SK-N-MC (cell line): ENCODE measurements around the gene ARMC8.

ENCODE experiments used
- DNase-seq: peaks from one replicate; pipeline ENCODE4 v3.0.0-alpha.2; 2011; ENCODE audit warnings: low read depth, low spot score
- H3K27ac ChIP-seq: fragments of 200-600 bp; sonication (generic); 2 replicates; pipeline ENCODE4 v1.5.1; 2016; ENCODE audit warnings: mixed run types
- H3K36me3 ChIP-seq: fragments of 200-600 bp; sonication (generic); 2 replicates; pipeline ENCODE4 v1.6.1; 2017; ENCODE audit warnings: antibody characterized with exemption, low read length, mixed read lengths; ENCODE audit not compliant: insufficient read depth
- H3K4me3 ChIP-seq: fragments of 200-600 bp; sonication (generic); 2 replicates; pipeline ENCODE4 v1.5.1; 2016
- H3K9ac ChIP-seq: fragments of 200-600 bp; sonication (generic); 2 replicates; pipeline ENCODE4 v1.8.0; 2017; ENCODE audit warnings: mixed run types, mixed read lengths; ENCODE audit not compliant: insufficient read length
- H3K9me3 ChIP-seq: fragments of 200-600 bp; sonication (generic); 2 replicates; pipeline ENCODE4 v1.6.1; 2017; ENCODE audit warnings: low read depth, mild to moderate bottlenecking, antibody characterized with exemption, low read length, moderate library complexity, mixed read lengths
- EZH2 ChIP-seq: fragments of 200-600 bp; sonication (generic); IDR thresholded peaks from one replicate; pipeline ENCODE4 v1.6.1; 2017; ENCODE audit warnings: antibody characterized with exemption
- FOXP2 ChIP-seq: optimal IDR thresholded peaks from 2 replicates; pipeline ENCODE3; 2011; ENCODE audit warnings: mild to moderate bottlenecking, moderate library complexity; ENCODE audit not compliant: insufficient read depth; ENCODE audit errors: extremely low read length, control extremely low read depth
- POLR2AphosphoS5 ChIP-seq: IDR thresholded peaks from 2 replicates; pipeline ENCODE4 v1.6.1; 2012; ENCODE audit warnings: mild to moderate bottlenecking, low read depth, low read length, borderline replicate concordance

Gene ARMC8

GRCh38 chr3:138289701-138290100, 102.6 kb downstream of the ARMC8 start:
- DNase-seq = no peak
- Histone ChIP-seq H3K4me3 (no peak overlapping the region), H3K9me3 (no peaks in the 10 kb centered on the region), H3K9ac (no peak overlapping the region), H3K27ac (no peak overlapping the region), H3K36me3 (peaks cover 75% of the 10 kb centered on the region)
- no peak for TF ChIP-seq EZH2
- no peak for TF ChIP-seq FOXP2
- TF ChIP-seq POLR2AphosphoS5 = no peak

GRCh38 chr3:138296639-138297038, 109.5 kb downstream of the ARMC8 start:
- Histone ChIP-seq H3K36me3 (peaks cover 36% of the 10 kb centered on the region), H3K9me3 (no peaks in the 10 kb centered on the region), H3K4me3 (no peak overlapping the region), H3K27ac (no peak overlapping the region), H3K9ac (no peak overlapping the region)
- DNase-seq = no peak
- TF ChIP-seq FOXP2 = no peak
- no peak for TF ChIP-seq POLR2AphosphoS5
- TF ChIP-seq EZH2 = no peak

DNA sequence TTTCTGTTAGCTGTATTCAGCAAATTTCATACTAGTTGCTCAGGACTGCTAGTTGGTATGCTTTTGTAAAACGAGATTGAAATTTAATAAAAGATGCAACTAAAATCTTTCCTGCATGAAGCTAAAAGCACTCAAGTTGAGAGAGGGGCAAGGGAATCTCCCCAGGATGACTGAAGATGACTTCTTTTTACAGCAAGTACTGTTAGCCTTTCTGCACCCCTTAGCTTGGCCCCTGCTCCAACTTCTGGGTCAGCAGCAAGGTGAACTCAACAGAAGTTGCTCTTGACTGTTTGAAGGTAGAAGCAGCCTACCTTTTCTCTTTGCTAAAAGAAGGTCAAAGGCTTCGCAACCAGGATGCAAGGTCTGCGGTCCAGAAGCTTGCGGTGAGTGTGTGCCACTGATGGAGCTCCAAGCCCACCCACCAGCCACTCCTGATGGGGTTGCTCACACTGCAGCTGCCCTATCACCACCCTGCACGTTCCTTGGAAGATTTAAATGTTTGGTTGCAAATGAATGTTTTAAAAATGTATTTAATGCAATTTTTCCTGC, 110.0 kb downstream of the ARMC8 start:
- Histone ChIP-seq H3K9ac (no peak overlapping the region), H3K9me3 (no peaks in the 10 kb centered on the region), H3K4me3 (no peak overlapping the region), H3K27ac (no peak overlapping the region), H3K36me3 (peaks cover 36% of the 10 kb centered on the region)
- no peak for DNase-seq
- TF ChIP-seq POLR2AphosphoS5 (no peak), FOXP2 (no peak), EZH2 (no peak)

GRCh38 chr3:138297876-138298275, 110.8 kb downstream of the ARMC8 start:
- TF ChIP-seq POLR2AphosphoS5 (no peak), FOXP2 (no peak), EZH2 (no peak)
- no peak for DNase-seq
- Histone ChIP-seq H3K27ac (no peak overlapping the region), H3K9me3 (no peaks in the 10 kb centered on the region), H3K36me3 (peaks cover 29% of the 10 kb centered on the region), H3K4me3 (no peak overlapping the region), H3K9ac (no peak overlapping the region)

- Histone ChIP-seq H3K9me3 (no peaks in the 10 kb centered on the region), H3K36me3 (peaks cover 16% of the 10 kb centered on the region), H3K4me3 (no peak overlapping the region), H3K27ac (no peak overlapping the region), H3K9ac (no peak overlapping the region)
- TF ChIP-seq EZH2 = no peak
- no peak for TF ChIP-seq POLR2AphosphoS5
- no peak for TF ChIP-seq FOXP2
- no peak for DNase-seq
These were observed 113.5 kb downstream of the ARMC8 start for GRCh38 chr3:138300647-138301046.

DNA sequence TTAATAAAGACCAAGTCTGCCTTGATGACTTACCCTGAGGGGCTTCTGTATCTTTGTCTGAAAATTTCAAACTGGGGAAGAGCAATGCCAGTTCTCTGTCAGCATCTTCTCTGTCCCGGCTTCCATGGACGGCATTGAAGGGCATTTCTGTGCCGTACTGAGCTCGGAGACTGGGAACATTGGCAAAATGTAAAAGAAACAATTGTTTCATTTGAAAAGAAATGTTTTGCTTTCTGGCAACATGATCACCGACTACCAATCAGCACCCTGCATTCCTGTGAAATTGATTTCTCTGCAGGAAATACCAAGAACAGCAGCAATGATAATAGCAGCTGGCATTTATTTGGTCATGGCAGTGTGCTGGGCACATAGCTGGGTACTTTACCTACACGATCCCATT, 116.4 kb downstream of the ARMC8 start:
- no peaks in the 10 kb centered on the region for H3K9me3 ChIP-seq
- TF ChIP-seq FOXP2 = no peak
- no peak for TF ChIP-seq EZH2
- no peak for TF ChIP-seq POLR2AphosphoS5

GRCh38 chr3:138307899-138308298, 120.8 kb downstream of the ARMC8 start:
- no peaks in the 10 kb centered on the region for H3K36me3 ChIP-seq
- H3K9me3 ChIP-seq = peaks cover 5% of the 10 kb centered on the region; the same call in 1 of the 2 replicates
- no peak for DNase-seq
- H3K9ac ChIP-seq = no peak overlapping the region
- no peak overlapping the region for H3K27ac ChIP-seq
- no peak for TF ChIP-seq POLR2AphosphoS5
- TF ChIP-seq EZH2 = no peak
- no peak for TF ChIP-seq FOXP2
- H3K4me3 ChIP-seq = no peak overlapping the region

More for the DNA sequence above, 116.4 kb downstream of the ARMC8 start:
- DNase-seq = no peak
- Histone ChIP-seq H3K9ac (no peak overlapping the region), H3K4me3 (no peak overlapping the region), H3K36me3 (no peaks in the 10 kb centered on the region; the same call in 1 of the 2 replicates), H3K27ac (no peak overlapping the region)

GRCh38 chr3:138308783-138309182, 121.7 kb downstream of the ARMC8 start:
- Histone ChIP-seq H3K27ac (no peak overlapping the region), H3K4me3 (no peak overlapping the region), H3K36me3 (no peaks in the 10 kb centered on the region), H3K9ac (no peak overlapping the region), H3K9me3 (peaks cover 5% of the 10 kb centered on the region; the same call in 1 of the 2 replicates)
- no peak for DNase-seq
- no peak for TF ChIP-seq FOXP2
- no peak for TF ChIP-seq POLR2AphosphoS5
- no peak for TF ChIP-seq EZH2

- H3K9ac ChIP-seq = no peak overlapping the region
- no peaks in the 10 kb centered on the region for H3K36me3 ChIP-seq
- H3K9me3 ChIP-seq = peaks cover 5% of the 10 kb centered on the region; the same call in 1 of the 2 replicates
- no peak for DNase-seq
- no peak for TF ChIP-seq POLR2AphosphoS5
- H3K27ac ChIP-seq = no peak overlapping the region
- no peak overlapping the region for H3K4me3 ChIP-seq
These were observed 123.4 kb downstream of the ARMC8 start for GRCh38 chr3:138310494-138310893.
